ENCODE results near the gene GPR39. TPM values are rescaled to one million over a fixed set of nuclear protein-coding genes. Genes with fewer than 3 reads are reported as not detected.

Gene GPR39
- total RNA-seq, 1 experiment from 2014 or later, result 0.95 TPM

DNA sequence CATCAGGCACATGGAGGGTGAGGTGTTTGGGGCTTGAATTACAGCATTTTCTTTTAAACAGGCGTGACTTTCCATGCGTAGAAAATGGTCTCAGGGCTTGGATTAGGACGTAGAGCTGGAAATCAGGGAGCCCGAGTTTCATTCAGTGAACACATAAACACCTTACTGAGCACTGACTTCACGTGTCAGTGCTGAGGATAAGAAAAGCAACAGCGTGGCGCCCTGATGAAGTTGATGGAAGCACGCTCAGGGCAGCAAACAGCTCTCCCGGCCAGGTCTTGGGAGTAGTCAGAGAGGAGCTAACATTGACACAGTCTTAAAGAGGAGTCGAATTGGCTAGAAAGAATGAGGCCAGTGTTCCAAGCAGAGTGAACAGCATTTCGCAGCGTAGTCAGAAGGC, 142.7 kb downstream of the GPR39 start:
- H3K36me3 ChIP-seq, result no peaks in the 10 kb centered on the region
- no peak overlapping the region for H3K4me3 ChIP-seq
- no peaks in the 10 kb centered on the region for H3K9me3 ChIP-seq
- H3K27me3 ChIP-seq, result no peaks in the 10 kb centered on the region
- no peak for DNase-seq

DNA sequence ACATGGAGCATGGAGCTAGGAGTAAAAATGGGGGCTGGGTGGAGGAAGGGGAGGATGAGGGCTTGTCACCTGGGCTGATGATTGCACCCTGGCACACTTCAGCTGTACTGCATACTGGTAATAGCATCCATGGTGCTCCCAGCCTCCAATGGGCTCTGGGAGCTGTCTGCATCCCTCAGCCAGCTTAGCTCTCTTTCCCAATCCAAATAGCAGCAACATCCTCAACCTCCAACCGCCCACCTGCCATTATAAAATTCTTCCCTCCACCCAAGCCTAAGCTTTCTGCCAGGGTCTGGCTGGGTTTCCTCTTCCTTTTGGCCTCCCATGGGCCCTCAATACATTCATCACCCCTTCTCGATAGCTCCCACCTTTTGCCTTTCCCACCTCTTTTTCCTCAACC, 143.3 kb downstream of the GPR39 start:
- Histone ChIP-seq H3K9me3 (no peaks in the 10 kb centered on the region), H3K4me3 (no peak overlapping the region), H3K36me3 (no peaks in the 10 kb centered on the region), H3K27me3 (no peaks in the 10 kb centered on the region)
- DNase-seq, result no peak

DNA sequence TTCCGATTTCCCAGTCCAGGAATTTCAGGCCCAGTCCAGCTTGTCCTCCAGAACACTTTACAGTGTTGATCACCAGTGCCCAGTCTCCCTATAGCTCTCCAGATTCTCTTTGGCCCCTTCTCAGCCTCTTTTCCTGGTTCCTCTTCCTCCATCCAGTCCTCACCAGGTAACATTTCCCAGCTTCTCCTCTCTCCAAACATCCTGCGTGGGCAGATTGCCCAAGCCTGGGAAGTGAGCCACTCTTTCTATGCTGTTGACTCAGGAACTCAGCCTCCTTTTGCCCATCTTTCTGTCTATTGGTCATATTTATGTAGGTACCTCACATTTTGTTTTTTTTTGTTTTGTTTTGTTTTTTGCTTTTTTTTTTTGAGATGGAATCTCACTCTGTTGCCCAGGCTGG, 144.0 kb downstream of the GPR39 start:
- Histone ChIP-seq H3K4me3 (no peak overlapping the region), H3K27me3 (no peaks in the 10 kb centered on the region), H3K9me3 (no peaks in the 10 kb centered on the region), H3K36me3 (no peaks in the 10 kb centered on the region)
- no peak for DNase-seq

DNA sequence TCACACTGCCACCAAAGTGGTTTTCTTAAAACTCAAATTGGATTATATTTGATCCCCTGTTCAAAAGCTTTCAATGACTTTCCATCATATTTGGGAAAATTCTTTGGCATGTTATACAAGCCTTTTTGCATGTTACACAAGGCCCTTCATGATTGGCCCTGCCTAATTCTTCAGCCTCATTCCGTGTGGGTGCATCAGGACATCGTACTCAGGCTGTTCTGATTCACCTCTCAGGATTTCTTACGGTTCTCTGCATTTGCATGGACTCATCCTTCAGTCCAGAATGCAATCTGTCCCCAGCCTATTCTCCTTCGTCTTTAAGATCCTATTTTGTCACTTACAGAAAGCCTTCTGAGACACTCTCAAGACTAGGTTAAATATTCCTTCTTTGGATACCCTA, 145.6 kb downstream of the GPR39 start:
- H3K27me3 ChIP-seq, result no peaks in the 10 kb centered on the region
- H3K4me3 ChIP-seq, result no peak overlapping the region
- no peaks in the 10 kb centered on the region for H3K36me3 ChIP-seq
- no peak for DNase-seq
- H3K9me3 ChIP-seq, result no peaks in the 10 kb centered on the region

DNA sequence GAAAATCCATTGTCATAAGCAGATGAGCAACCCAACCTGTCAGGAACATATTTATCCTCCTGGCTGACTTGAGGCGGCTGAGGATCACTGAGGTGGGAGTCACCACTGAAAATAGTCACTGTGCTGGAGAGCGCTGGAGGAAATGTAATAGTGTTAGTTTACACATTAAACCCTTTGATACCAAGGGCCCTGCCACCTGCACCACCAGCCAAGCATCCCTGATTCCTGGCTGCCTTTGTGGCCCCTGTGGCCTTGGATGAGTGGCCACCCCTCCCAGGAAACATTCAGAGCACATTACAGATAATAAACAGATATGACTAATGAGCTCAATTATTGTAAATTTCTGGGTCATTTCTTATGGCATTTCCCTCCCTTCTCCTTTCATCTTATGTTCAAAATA, 147.5 kb downstream of the GPR39 start:
- H3K36me3 ChIP-seq, result no peaks in the 10 kb centered on the region
- H3K27me3 ChIP-seq, result no peaks in the 10 kb centered on the region
- H3K4me3 ChIP-seq, result no peak overlapping the region
- no peak for DNase-seq
- no peaks in the 10 kb centered on the region for H3K9me3 ChIP-seq

DNA sequence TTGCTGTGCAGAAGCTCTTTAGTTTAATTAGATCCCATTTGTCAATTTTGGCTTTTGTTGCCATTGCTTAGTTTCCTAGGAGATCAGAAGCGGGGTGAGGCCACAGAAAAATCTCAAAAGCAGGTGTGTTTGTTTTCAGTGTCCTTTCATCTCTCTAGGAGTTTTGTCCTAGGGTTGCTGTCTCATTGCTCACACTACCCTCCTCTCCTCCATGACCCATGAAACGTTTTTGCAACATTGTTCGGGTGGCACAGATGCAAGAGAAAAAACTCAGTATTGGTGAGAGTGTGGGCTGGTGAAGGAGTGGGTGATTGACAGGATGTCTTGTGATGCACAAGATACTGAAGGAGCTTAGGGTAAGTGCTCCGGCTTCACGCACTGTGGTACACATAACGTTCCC, 149.8 kb downstream of the GPR39 start:
- Histone ChIP-seq H3K9me3 (no peaks in the 10 kb centered on the region), H3K27me3 (no peaks in the 10 kb centered on the region), H3K4me3 (no peak overlapping the region), H3K36me3 (no peaks in the 10 kb centered on the region)
- DNase-seq, result no peak

DNA sequence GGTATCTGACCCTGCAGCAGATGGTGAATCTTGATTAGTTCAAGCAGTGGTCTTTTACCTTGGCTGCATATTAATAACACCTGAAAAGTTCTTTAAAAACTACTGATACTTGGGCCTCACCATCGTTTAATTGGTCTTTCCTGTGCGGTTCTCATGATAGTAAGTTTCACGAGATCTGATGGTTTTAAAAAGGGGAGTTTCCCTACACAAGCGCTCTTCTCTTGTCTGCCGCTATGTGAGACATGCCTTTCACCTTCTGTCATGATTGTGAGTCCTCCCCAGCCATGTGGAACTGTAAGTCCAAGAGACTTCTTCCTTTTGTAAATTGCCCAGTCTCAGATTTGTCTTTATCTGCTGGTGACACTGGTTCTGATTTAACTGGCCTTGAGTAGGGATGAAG, 151.1 kb downstream of the GPR39 start:
- no peak overlapping the region for H3K4me3 ChIP-seq
- H3K27me3 ChIP-seq, result no peaks in the 10 kb centered on the region
- H3K36me3 ChIP-seq, result no peaks in the 10 kb centered on the region
- H3K9me3 ChIP-seq, result no peaks in the 10 kb centered on the region
- DNase-seq, result no peak

DNA sequence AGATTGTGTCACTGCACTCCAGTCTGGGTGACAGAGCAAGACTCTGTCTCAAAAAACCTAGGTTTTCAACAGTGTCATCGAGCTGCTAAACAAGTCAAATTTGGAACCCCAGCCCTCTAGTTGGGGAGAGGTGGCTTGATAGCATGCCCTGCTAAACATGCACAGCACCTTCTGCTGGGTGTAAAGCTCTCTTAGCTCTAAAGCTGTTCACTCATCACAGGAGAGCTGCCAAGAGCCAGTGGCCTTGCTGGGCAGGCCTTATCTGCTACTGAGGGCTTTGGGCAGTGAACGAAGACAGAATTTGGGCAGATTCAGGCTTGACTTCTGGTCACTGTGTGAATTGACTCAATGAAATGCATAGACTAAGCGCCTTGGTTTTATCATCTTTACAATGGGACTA, 152.1 kb downstream of the GPR39 start:
- Histone ChIP-seq H3K27me3 (no peaks in the 10 kb centered on the region), H3K9me3 (no peaks in the 10 kb centered on the region), H3K4me3 (no peak overlapping the region), H3K36me3 (no peaks in the 10 kb centered on the region)
- DNase-seq, result no peak

DNA sequence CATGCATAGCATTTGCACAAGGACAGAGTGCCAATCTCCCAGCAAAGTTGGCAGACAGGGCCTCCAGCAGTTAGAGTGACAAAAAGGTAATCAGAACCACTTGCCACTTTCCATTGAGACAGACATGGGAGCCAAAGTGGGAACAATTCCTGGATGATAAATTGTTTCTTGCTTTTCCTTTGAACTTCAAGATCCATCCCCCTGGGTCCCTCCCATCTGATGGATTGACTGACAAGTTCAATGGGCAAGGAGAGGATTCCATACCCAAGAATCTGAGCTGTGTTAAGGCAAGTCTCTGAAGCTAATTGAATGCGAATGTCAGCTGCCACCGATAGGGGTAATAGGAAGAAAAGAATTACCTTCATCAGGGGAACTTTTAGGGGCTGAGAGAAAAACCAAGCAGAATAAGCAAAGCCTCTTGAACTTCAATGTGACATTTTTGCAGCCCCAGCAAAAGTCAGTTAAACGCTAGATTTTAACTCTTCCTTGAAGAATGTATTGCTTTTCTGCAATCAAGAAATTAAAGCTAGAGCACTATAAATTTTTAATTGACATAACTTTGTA, 156.9 kb downstream of the GPR39 start:
- DNase-seq, result no peak
- no peaks in the 10 kb centered on the region for H3K9me3 ChIP-seq
- no peaks in the 10 kb centered on the region for H3K36me3 ChIP-seq
- no peak overlapping the region for H3K4me3 ChIP-seq
- H3K27me3 ChIP-seq, result no peaks in the 10 kb centered on the region

DNA sequence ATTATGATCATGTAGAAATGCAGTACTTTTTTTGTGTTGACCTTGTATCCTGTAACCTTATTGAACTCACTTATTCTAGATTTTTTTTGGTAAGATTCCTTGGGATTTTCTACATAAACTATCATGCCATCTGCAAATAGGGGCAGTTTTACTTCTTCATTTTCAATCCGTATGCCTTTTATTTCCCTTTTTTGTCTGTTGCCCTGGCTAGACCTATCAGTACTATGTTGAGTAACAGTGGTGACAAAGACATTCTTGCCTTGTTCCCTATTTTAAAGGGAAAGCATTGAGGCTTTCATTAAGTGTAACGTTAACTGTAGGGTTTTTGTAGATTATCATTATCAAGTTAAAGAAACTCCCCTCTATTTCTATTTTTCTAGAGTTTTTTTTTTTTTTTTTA, 161.1 kb downstream of the GPR39 start:
- Histone ChIP-seq H3K9me3 (no peaks in the 10 kb centered on the region), H3K27me3 (no peaks in the 10 kb centered on the region), H3K4me3 (no peak overlapping the region), H3K36me3 (no peaks in the 10 kb centered on the region)
- DNase-seq, result no peak

DNA sequence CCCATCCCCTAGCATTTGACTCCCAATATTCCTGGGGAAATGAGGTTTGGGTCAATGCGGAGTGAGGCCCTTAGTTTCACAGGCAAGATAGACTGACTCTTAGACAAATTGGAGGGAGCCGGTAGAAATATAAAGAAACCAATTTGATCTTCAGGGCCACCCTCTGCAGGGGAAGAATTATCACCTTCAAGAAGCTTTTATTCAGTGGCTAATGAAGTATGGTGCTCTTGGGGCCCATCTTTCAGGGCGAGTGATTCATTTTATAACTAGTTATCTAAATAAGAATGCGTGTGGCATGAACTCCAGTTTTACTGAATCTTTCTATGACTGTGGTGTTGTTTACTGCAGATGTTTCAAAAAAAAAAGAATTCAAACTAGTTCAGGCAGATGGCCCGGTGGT, 165.0 kb downstream of the GPR39 start:
- Histone ChIP-seq H3K4me3 (no peak overlapping the region), H3K36me3 (no peaks in the 10 kb centered on the region), H3K9me3 (no peaks in the 10 kb centered on the region), H3K27me3 (no peaks in the 10 kb centered on the region)
- DNase-seq, result no peak

DNA sequence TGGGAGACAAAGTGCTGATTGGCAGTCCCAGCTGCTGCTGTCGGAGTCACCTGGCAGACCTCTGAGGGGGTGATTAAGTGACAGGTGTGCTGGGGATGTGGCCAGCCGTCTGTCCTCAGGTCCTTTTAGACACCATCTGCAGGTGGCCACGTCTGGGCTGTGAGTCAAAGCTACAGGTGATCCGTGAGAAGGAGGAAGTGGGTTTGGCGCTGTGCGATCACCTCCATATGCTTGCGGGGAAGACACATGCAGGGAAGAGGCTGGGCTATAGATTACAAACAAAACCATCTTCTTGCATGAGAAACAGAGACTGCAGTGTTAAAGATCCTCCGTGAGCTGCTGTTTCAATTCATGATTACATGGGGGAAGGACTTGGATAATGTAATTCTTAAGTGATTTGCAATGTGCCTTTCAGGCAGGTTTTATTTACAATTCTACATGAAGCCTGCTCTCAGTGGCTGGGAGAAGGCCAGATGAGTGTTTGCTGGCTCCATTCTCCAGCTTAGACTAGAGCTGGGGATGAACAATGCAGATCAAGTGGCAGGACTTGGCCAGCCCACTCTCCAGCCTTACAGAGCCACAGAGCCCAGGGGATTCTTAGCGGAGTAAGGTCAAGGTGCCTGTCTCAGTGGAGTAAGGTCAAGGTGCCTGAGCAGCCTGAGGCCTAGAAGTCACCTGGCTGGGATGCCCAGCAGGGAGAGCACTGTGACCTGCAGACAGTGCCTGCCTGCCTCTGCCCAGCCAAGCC, 165.6 kb downstream of the GPR39 start:
- H3K27me3 ChIP-seq, result no peaks in the 10 kb centered on the region
- no peaks in the 10 kb centered on the region for H3K9me3 ChIP-seq
- no peaks in the 10 kb centered on the region for H3K36me3 ChIP-seq
- no peak overlapping the region for H3K4me3 ChIP-seq
- DNase-seq, result peak; percentile 35

DNA sequence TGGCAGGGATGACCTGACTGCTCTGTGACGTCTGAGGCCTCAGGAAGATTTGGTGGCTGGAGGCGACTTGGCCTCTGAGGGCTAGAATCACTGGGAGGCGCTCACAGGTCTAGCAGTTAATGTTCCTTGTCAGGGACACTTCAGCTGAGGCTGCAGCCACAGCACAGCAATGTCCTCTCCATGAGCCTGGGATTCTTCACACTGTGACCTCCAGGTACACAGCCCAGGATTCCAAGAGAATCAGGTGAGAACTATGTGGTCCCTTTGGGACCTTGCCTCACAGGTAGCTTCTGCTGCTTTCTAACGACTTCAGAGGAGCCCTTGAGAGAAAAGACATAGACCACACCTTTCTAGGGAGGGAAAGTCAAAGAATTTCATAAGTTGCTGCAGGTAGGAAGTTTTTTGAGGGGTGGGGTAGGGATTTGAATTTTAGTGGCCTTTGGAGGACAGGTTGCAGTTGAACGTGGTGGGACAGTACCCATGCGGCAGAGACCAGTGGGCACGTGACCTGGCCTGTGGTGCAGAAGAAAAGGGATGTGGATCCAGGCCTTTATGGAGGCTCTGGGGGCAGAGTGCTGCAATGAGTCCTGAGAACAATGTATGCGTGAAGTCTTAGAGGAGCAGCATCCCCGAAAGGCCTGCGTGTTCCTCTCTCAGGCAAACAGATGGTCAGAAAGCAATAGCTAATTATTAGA, 167.2 kb downstream of the GPR39 start:
- Histone ChIP-seq H3K9me3 (no peaks in the 10 kb centered on the region), H3K4me3 (no peak overlapping the region), H3K27me3 (no peaks in the 10 kb centered on the region), H3K36me3 (no peaks in the 10 kb centered on the region)
- no peak for DNase-seq

DNA sequence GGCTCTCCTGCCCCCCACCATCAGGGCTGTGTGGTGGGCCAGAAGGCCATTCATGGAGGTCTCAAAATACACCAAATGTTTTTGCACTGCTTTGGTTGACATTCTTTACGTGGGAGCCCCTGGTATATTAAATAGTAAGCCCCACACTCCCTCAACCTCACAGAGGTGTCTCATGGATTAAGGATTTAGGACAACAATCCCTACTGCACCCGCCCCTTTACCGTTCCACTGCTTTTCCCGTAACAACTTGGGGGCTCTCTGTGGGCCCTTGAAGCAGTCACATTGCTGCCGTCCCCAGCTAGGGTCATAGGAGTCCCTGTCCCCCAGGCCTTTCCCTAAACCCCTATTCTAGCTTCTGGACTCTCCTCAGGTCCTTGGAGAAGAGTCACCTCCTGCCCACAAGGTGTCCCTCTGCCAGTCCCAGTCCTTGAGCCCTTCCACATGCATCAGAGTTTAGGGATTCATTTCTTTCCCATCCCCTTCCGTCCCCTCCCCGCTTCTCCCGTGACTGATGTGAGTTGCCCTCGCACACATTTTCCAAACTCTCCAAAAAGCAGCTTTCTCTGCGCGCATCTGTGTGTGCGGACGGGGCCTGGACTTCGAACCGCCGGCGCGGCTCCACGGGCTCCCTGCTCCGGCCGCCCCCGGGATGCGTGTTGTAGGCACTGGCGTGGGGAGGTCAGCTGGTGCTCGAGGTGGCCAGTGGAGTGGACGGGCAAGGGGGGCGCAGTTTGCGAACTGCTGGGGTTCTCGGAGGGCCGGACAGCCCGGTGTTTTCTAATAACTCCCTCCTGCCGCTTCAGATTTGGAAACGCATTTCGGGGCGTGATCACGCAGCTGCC, 168.6 kb downstream of the GPR39 start:
- H3K9me3 ChIP-seq, result no peaks in the 10 kb centered on the region
- DNase-seq, result no peak
- no peaks in the 10 kb centered on the region for H3K27me3 ChIP-seq
- H3K36me3 ChIP-seq, result no peaks in the 10 kb centered on the region
- no peak overlapping the region for H3K4me3 ChIP-seq

DNA sequence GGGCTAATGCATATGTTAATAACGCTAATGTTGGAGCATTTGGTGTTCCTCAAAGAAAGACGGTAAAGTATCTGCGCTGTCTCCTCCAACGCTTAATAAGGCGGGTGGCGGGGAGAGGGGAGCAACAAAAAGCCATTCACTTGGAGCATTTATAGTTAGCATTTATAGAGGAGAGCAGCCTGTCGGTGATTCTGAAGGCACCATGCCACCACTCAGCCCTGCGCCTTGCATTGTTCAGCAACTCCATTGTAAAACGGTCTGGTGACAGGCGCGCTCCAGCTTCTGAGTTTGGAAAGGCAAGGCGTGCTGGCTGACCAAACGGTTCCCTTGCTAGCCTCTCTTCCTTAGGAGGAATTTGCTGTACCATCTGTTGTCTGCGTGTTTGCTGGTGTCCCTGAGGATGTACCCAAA, 169.5 kb downstream of the GPR39 start:
- DNase-seq, result no peak
- Histone ChIP-seq H3K36me3 (no peaks in the 10 kb centered on the region), H3K4me3 (no peak overlapping the region), H3K9me3 (no peaks in the 10 kb centered on the region), H3K27me3 (no peaks in the 10 kb centered on the region)

DNA sequence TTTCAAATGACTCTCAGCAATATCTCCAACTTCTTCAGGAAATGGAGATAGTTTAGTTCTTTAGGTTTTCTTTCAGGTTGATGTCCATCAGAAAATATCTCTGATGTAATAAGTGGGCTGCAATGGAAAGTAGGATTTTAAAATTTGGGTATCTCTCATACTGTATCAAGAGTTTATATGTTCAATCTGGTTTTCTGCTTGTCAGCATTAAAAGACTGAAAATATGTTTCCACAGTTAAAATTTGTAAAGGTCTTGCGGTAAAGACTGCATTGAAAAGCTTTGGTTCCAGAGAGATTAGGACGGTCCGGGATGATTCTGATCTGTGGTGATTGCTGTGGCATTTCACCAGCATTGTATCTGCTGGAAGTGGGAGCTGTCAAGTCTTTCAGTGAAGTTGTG, 170.2 kb downstream of the GPR39 start:
- H3K36me3 ChIP-seq, result no peaks in the 10 kb centered on the region
- no peak for DNase-seq
- H3K9me3 ChIP-seq, result no peaks in the 10 kb centered on the region
- no peak overlapping the region for H3K4me3 ChIP-seq
- no peaks in the 10 kb centered on the region for H3K27me3 ChIP-seq

DNA sequence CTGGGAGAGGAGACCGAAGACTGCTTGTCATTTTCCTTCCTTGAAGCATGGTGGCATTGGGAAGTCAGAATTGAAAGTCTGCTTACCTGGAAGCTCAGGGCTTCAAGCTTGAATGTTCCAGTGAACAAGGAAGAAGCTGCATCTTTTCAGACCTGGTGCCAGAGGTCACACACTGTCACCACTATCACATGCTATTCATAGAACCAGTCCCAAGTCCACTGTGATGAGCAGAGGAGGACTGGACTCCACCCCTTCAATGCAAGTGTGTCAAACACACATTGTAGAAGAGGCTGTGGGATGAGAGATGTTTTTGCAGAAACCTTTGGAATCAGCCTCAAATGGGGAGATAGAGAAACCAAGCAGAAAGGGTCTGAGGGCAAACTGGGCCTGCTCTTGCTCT, 172.0 kb downstream of the GPR39 start:
- DNase-seq, result no peak
- Histone ChIP-seq H3K9me3 (no peaks in the 10 kb centered on the region), H3K4me3 (no peak overlapping the region), H3K36me3 (no peaks in the 10 kb centered on the region), H3K27me3 (no peaks in the 10 kb centered on the region)
